Lower leg skin (tissue), 4 donors: ENCODE data around the gene NMUR1. TPM values are rescaled to one million over a fixed set of nuclear protein-coding genes. Genes with fewer than 3 reads are reported as not detected.
"Not testable (repeated sequence)": the region's sequence is repeated elsewhere in the genome, so short reads cannot be mapped to it uniquely, and the experiment has no call there.

Experiments used
- DNase-seq, 2 donors: peaks; one replicate each; pipeline ENCODE4 v3.0.0-alpha.2; 2019; ENCODE audit warnings: low spot score in 2 of 2
- H3K4me3 ChIP-seq: fragments of 200-600 bp; sonication (generic); 2 replicates; pipeline ENCODE4 v1.5.1; 2017; ENCODE audit warnings: mild to moderate bottlenecking, low read depth; ENCODE audit not compliant: poor library complexity, severe bottlenecking
- CTCF ChIP-seq, 3 donors: fragments of 450-650 bp; IDR thresholded peaks; one replicate each; pipeline ENCODE4 v1.5.1; 2016; ENCODE audit warnings: antibody characterized with exemption in 3 of 3, mild to moderate bottlenecking in 3 of 3, moderate library complexity in 2 of 3
- POLR2A ChIP-seq, 2 donors: fragments of 450-650 bp; IDR thresholded peaks; one replicate each; pipeline ENCODE4 v1.6.1; 2016 to 2017; ENCODE audit warnings: antibody characterized with exemption in 2 of 2, mild to moderate bottlenecking in 1 of 2, moderate library complexity in 1 of 2
- WGBS, 2 donors: methylation state at CpG; one replicate each; pipeline ENCODE4 v1.1.5; 2018; 5-methylcytosine and 5-hydroxymethylcytosine counted together
- intact Hi-C: fragments of 100-400 bp; cut with DNase I; formaldehyde crosslinking; loops from one replicate; pipeline ENCODE4 v1.15.0; 2023; ENCODE audit warnings: low total_unique reads
- total RNA-seq, 4 donors: library from RNA; depleted of rRNA; stranded (reverse); fragments of >200 nt; gene quantifications; one replicate each; pipeline ENCODE4 v1.1.0, GENCODE V29; 2016

The NMUR1 gene
- total RNA-seq, 4 donors from 2014 or later: 0.19 to 0.29 TPM; not detected in 2

GRCh38 chr2:231567159-231567558, 36.9 kb upstream of the NMUR1 start:
- 85 to 93% methylated on average over 3 of the region's 3 CpGs for WGBS, 2 donors
- no peak for DNase-seq
- H3K4me3 ChIP-seq: no peak overlapping the region
- intact Hi-C loops: no loop called here
- TF ChIP-seq POLR2A (IDR thresholded peaks at IDR 0.05): no peak
- no peak for TF ChIP-seq CTCF (IDR thresholded peaks at IDR 0.05)

DNA sequence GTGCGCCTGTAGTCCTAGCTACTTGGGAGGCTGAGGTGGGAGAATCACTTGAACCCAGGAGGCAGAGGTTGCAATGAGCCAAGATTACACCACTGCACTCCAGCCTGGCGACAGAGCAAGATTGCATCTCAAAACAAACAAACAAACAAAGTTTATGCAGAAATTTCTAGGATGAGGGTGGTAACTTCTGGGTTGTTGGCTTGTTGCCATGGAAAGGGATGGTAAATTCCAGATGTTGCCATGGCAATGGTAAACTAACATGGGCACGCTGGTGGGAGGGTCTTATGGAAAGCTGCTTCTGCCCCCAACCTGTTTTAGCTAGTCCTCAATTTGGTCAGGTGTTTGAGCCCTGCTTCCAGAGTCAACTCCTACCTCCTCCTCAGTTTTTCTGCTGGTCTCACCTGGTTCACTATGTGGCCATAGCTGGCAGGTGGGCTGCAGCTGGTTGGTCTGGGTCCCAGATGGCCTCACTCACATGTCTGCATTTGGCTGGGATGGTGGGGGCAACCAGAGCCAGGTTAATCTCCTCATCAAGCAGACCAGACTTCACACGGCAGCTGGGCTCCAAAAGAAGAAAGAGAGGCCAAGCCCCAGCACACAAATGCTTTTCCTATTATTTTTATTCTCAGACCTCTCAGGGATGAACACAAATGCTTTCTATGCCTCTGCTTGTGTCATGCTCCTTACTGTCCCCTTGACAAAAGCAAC, 35.8 kb upstream of the NMUR1 start:
- DNase-seq: no peak
- intact Hi-C loops: no loop called here
- H3K4me3 ChIP-seq: no peak overlapping the region
- WGBS, 2 donors: 68 to 69% methylated on average over 4 of the region's 4 CpGs
- TF ChIP-seq CTCF (IDR thresholded peaks at IDR 0.05): no peak
- TF ChIP-seq POLR2A (IDR thresholded peaks at IDR 0.05): no peak

GRCh38 chr2:231563378-231563961, 33.2 kb upstream of the NMUR1 start:
- TF ChIP-seq CTCF (IDR thresholded peaks at IDR 0.05) (no peak), POLR2A (IDR thresholded peaks at IDR 0.05) (no peak)
- intact Hi-C loops: loop anchor here (5.0 kb wide), 1 partner anchor 154 kb away; no protein-coding TSS in a partner anchor
- no peak overlapping the region for H3K4me3 ChIP-seq
- DNase-seq: peak in 1 of 2 donors; percentile 35
- WGBS, 2 donors: 10 to 25% methylated on average over 3 of the region's 3 CpGs

DNA sequence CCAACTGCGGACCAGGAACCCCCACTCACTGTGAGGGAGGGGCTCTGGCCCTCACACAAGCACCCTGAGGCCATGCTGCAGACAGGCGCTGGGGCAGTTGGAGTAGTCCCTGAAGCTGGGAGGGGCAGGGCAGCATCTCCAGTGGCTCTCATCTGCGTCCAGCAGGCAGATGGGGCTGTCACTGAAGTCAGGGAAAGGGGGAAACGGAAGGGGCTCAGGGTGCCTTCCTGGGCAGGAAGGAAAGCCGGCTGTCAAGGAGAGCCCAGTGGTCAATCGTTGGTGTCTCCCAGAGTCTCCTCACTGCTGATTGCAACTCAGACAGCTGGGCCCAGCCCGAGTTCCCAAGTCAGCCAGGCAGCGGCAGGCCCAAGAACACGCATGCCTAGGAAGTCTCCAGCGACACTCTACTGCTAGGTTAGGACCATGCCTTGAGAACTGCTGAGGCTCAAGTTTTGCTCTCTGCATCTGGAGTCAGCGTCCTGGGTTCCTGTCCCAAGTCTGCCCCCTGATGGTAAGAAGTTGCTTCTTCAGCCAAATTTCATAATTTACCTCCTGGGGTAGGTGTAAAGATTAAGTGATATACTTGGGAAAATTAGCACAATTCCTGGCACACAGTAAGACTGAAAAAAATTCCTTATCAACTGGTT, 27.4 kb upstream of the NMUR1 start:
- 37 to 43% methylated on average over 11 of the region's 11 CpGs for WGBS, 2 donors
- DNase-seq: peak in 1 of 2 donors; percentile 80
- intact Hi-C loops: loop anchor here (10.0 kb wide), 1 partner anchor 73 kb away; no protein-coding TSS in a partner anchor

GRCh38 chr2:231556981-231557380, 26.7 kb upstream of the NMUR1 start:
- no peak for TF ChIP-seq CTCF (IDR thresholded peaks at IDR 0.05)
- no peak for TF ChIP-seq POLR2A (IDR thresholded peaks at IDR 0.05)
- WGBS, 2 donors: 91% methylated on average over 7 of the region's 7 CpGs
- H3K4me3 ChIP-seq: no peak overlapping the region
- intact Hi-C loops: loop anchor here (10.0 kb wide), 1 partner anchor 72 kb away; no protein-coding TSS in a partner anchor
- no peak for DNase-seq

More for the DNA sequence above, 27.4 kb upstream of the NMUR1 start:
- TF ChIP-seq POLR2A (IDR thresholded peaks at IDR 0.05) (no peak), CTCF (IDR thresholded peaks at IDR 0.05) (peak in 1 of 3 donors; percentile 61)
- H3K4me3 ChIP-seq: no peak overlapping the region

DNA sequence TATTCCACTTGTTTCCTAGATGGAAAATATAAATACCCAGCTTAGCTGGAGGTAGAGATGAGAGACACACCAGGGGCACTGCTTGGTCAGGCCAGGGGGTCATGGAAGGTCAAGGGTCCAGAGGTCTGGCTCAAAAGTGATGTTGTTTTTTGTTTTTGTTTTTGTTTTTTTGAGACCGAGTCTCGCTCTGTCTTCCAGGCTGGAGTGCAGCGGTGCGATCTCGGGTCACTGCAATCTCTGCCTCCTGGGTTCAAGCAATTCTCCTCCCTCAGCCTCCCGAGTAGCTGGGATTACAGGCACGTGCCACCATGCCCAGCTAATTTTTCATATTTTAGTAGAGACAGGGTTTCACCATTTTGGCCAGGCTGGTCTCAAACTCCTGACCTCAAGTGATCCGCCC, 26.3 kb upstream of the NMUR1 start:
- intact Hi-C loops: loop anchor here (10.0 kb wide), 1 partner anchor 72 kb away; no protein-coding TSS in a partner anchor
- not testable (repeated sequence) for H3K4me3 ChIP-seq, DNase-seq
- 94 to 96% methylated on average over 8 of the region's 8 CpGs for WGBS, 2 donors
